NT2/D1 (cell line): Measurements from ENCODE around the gene FRMD5.
"Not testable (repeated sequence)": the region's sequence is repeated elsewhere in the genome, so short reads cannot be mapped to it uniquely, and the experiment has no call there.

Experiments
- DNase-seq: peaks from one replicate; pipeline ENCODE4 v3.0.0-alpha.2; 2011; ENCODE audit warnings: low read depth, low spot score
- H3K27me3 ChIP-seq: 2 replicates; pipeline ENCODE4 v1.6.0; 2011; ENCODE audit warnings: mild to moderate bottlenecking; ENCODE audit not compliant: insufficient read length, insufficient read depth
- H3K36me3 ChIP-seq: 2 replicates; pipeline ENCODE4 v1.6.1; 2011; ENCODE audit warnings: mild to moderate bottlenecking, low read length, mixed read lengths; ENCODE audit not compliant: insufficient read depth, insufficient read length
- H3K4me1 ChIP-seq: 2 replicates; pipeline ENCODE4 v1.5.1; 2011; ENCODE audit not compliant: insufficient read depth, insufficient read length
- H3K4me3 ChIP-seq: 2 replicates; pipeline ENCODE4 v1.5.1; 2011; ENCODE audit warnings: low read depth; ENCODE audit not compliant: insufficient read length
- H3K9ac ChIP-seq: 2 replicates; pipeline ENCODE4 v1.6.0; 2011; ENCODE audit warnings: low read depth; ENCODE audit not compliant: insufficient read length
- H3K9me3 ChIP-seq: 2 replicates; pipeline ENCODE4 v1.5.1; 2011; ENCODE audit warnings: mild to moderate bottlenecking, low read length; ENCODE audit not compliant: insufficient read depth
- SUZ12 ChIP-seq: IDR thresholded peaks from 2 replicates; pipeline ENCODE4 v1.6.1; 2011; ENCODE audit not compliant: insufficient read length, insufficient read depth; ENCODE audit errors: extremely low read depth
- YY1 ChIP-seq: IDR thresholded peaks from 2 replicates; pipeline ENCODE4 v1.6.1; 2011; ENCODE audit not compliant: insufficient read length, insufficient read depth
- ZNF274 ChIP-seq: IDR thresholded peaks from 2 replicates; pipeline ENCODE4 v1.6.1; 2011; ENCODE audit warnings: mild to moderate bottlenecking, low read depth, low read length

Gene FRMD5

GRCh38 chr15:44011238-44011854 is 183.7 kb downstream of the FRMD5 start:
- no peak overlapping the region for H3K9ac ChIP-seq
- TF ChIP-seq YY1 (no peak), ZNF274 (no peak), SUZ12 (no peak)
- H3K9me3 ChIP-seq: no peaks in the 10 kb centered on the region
- H3K4me1 ChIP-seq: no peaks in the 10 kb centered on the region
- no peaks in the 10 kb centered on the region for H3K36me3 ChIP-seq
- no peak overlapping the region for H3K4me3 ChIP-seq
- no peak for DNase-seq
- no peaks in the 10 kb centered on the region for H3K27me3 ChIP-seq

DNA sequence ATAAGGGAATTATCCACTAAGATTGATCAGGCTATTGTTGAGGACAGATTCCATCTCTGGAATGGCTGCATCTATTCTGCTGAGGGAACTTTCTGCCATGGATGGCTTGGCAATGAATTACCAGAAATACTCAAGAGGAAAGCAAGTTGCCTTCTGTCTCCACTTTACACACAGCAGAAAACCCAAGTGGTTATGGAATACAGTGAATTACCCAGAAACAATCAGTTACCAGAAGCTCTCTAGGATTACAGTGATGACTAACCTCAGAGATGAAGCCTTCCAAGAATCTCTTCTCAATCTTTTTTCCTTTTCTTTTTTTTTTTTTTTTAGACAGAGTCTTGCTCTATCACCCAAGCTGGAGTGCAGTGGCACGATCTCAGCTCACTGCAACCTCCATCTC is 185.0 kb downstream of the FRMD5 start:
- Histone ChIP-seq H3K36me3 (no peaks in the 10 kb centered on the region), H3K27me3 (no peaks in the 10 kb centered on the region), H3K4me1 (no peaks in the 10 kb centered on the region), H3K4me3 (no peak overlapping the region), H3K9ac (no peak overlapping the region), H3K9me3 (no peaks in the 10 kb centered on the region)
- TF ChIP-seq SUZ12 (no peak), ZNF274 (no peak), YY1 (no peak)
- no peak for DNase-seq

- Histone ChIP-seq H3K27me3 (no peaks in the 10 kb centered on the region), H3K9ac (no peak overlapping the region), H3K9me3 (no peaks in the 10 kb centered on the region), H3K4me3 (no peak overlapping the region), H3K36me3 (no peaks in the 10 kb centered on the region), H3K4me1 (no peaks in the 10 kb centered on the region)
- DNase-seq: no peak
- TF ChIP-seq YY1 (no peak), SUZ12 (no peak), ZNF274 (no peak)
These were observed 186.0 kb downstream of the FRMD5 start for GRCh38 chr15:44009038-44009437.

- H3K9me3 ChIP-seq, DNase-seq, H3K27me3 ChIP-seq, H3K4me1 ChIP-seq, H3K4me3 ChIP-seq, H3K9ac ChIP-seq, H3K36me3 ChIP-seq: not testable (repeated sequence)
These were observed 194.8 kb downstream of the FRMD5 start for GRCh38 chr15:44000248-44000647.

- Histone ChIP-seq H3K4me3 (no peak overlapping the region), H3K9me3 (no peaks in the 10 kb centered on the region), H3K4me1 (no peaks in the 10 kb centered on the region), H3K27me3 (no peaks in the 10 kb centered on the region), H3K36me3 (no peaks in the 10 kb centered on the region), H3K9ac (no peak overlapping the region)
- no peak for TF ChIP-seq ZNF274
- no peak for TF ChIP-seq SUZ12
- no peak for TF ChIP-seq YY1
- DNase-seq: no peak
These were observed 196.5 kb downstream of the FRMD5 start for GRCh38 chr15:43998607-43999006.

- Histone ChIP-seq H3K9me3 (no peaks in the 10 kb centered on the region), H3K36me3 (no peaks in the 10 kb centered on the region), H3K27me3 (no peaks in the 10 kb centered on the region), H3K9ac (no peak overlapping the region), H3K4me1 (no peaks in the 10 kb centered on the region), H3K4me3 (no peak overlapping the region)
- no peak for TF ChIP-seq YY1
- no peak for TF ChIP-seq ZNF274
- no peak for DNase-seq
These were observed 203.9 kb downstream of the FRMD5 start for GRCh38 chr15:43991206-43991605.

DNA sequence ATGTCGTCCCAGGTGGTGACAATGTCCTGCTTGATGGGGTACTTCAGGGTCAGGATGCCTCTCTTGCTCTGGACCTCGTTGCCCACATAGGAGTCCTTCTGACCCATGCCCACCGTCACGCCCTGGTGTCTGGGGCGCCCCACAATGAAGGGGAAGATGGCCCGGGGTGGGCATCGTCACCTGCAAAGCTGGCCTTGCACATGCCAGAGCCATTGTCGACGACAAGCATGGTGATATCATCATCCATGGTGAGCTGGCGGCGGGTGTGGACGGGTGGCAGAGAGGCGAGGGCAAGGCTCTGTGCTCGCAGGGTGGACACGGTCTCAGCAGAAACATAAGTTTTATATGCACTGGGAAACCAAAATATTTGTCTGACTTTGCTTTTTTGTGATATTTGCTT is 205.1 kb downstream of the FRMD5 start:
- Histone ChIP-seq H3K9me3 (no peaks in the 10 kb centered on the region), H3K36me3 (no peaks in the 10 kb centered on the region), H3K4me1 (no peaks in the 10 kb centered on the region), H3K9ac (no peak overlapping the region), H3K27me3 (no peaks in the 10 kb centered on the region), H3K4me3 (no peak overlapping the region)
- no peak for DNase-seq
- TF ChIP-seq YY1 (no peak), ZNF274 (no peak), SUZ12 (no peak)

DNA sequence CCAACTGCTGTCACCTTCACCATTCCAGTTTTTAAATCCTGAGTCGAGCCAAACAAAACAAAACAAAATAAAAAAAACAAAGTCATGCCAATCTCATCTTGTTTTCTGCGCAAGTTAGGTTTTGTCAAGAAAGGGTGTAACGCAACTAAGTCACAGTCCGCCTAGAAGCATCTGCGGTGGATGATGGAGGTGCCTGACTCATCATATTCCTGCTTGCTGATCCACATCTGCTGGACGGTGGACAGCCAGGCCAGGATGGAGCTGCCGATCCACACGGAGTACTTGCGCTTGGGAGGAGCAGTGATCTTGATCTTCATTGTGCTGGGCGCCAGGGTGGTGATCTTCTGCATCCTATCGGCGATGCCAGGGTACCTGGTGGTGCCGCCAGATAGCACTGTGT is 206.2 kb downstream of the FRMD5 start:
- H3K36me3 ChIP-seq: no peaks in the 10 kb centered on the region
- no peak overlapping the region for H3K9ac ChIP-seq
- no peak for DNase-seq
- H3K4me1 ChIP-seq: no peaks in the 10 kb centered on the region
- no peak overlapping the region for H3K4me3 ChIP-seq
- no peak for TF ChIP-seq ZNF274
- TF ChIP-seq YY1: no peak
- TF ChIP-seq SUZ12: no peak
- no peaks in the 10 kb centered on the region for H3K9me3 ChIP-seq
- H3K27me3 ChIP-seq: no peaks in the 10 kb centered on the region
